ENCODE results near the gene C4orf50.

Gene C4orf50

GRCh38 chr4:5967783-5968182, 50.4 kb downstream of the C4orf50 start:
- Histone ChIP-seq H3K9ac (ENCODE audit: low read length) (no peak overlapping the region), H3K27ac (ENCODE audit: low read length) (no peak overlapping the region), H2AFZ (ENCODE audit: low read depth, low read length) (no peak overlapping the region), H3K79me2 (ENCODE audit: low read length) (no peaks in the 10 kb centered on the region), H3K4me3 (ENCODE audit: low read length) (no peak overlapping the region), H3K36me3 (replicated peaks; ENCODE audit: low read depth, low read length) (no peaks in the 10 kb centered on the region), H4K20me1 (ENCODE audit: insufficient read depth, low read length) (no peaks in the 10 kb centered on the region), H3K27me3 (ENCODE audit: low read depth, low read length) (peaks cover 5% of the 10 kb centered on the region), H3K9me3 (ENCODE audit: insufficient read depth, low read length) (no peaks in the 10 kb centered on the region), H3K4me1 (ENCODE audit: low read length) (peaks cover 10% of the 10 kb centered on the region), H3K4me2 (ENCODE audit: low read length) (peak overlapping the region; percentile 32)
- TF ChIP-seq, protein P1, sequence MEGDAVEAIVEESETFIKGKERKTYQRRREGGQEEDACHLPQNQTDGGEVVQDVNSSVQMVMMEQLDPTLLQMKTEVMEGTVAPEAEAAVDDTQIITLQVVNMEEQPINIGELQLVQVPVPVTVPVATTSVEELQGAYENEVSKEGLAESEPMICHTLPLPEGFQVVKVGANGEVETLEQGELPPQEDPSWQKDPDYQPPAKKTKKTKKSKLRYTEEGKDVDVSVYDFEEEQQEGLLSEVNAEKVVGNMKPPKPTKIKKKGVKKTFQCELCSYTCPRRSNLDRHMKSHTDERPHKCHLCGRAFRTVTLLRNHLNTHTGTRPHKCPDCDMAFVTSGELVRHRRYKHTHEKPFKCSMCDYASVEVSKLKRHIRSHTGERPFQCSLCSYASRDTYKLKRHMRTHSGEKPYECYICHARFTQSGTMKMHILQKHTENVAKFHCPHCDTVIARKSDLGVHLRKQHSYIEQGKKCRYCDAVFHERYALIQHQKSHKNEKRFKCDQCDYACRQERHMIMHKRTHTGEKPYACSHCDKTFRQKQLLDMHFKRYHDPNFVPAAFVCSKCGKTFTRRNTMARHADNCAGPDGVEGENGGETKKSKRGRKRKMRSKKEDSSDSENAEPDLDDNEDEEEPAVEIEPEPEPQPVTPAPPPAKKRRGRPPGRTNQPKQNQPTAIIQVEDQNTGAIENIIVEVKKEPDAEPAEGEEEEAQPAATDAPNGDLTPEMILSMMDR (IDR thresholded peaks at IDR 0.05; ENCODE audit: low read depth, low read length): no peak; the same call in 1 of the 2 replicates
- no peak for TF ChIP-seq EZH2phosphoT487 (IDR thresholded peaks at IDR 0.05; ENCODE audit: low read depth)

DNA sequence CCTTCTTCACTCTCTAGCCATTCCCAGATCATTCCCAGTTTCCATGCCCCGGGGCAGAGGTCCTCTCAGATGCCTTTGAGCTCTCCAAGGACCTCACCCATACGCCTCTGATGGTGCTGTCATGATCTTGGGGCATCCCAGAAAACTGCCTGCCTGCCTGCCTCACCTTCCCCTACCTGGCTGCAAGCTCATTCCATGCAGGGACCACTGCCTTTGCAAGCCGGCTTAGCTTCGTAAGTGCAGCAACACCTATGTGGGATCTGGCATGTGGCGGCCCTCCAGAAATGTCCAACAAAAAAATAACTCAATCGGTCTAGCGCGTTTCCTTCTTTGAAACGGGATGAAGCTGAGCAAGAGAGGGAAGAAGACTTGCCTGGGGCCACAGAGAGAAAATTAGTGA, 53.0 kb downstream of the C4orf50 start:
- no peaks in the 10 kb centered on the region for H3K79me2 ChIP-seq (ENCODE audit: low read length)
- no peaks in the 10 kb centered on the region for H4K20me1 ChIP-seq (ENCODE audit: insufficient read depth, low read length)
- no peak overlapping the region for H2AFZ ChIP-seq (ENCODE audit: low read depth, low read length)
- H3K4me2 ChIP-seq (ENCODE audit: low read length): no peak overlapping the region
- H3K27ac ChIP-seq (ENCODE audit: low read length): no peak overlapping the region
- no peak for TF ChIP-seq EZH2phosphoT487 (IDR thresholded peaks at IDR 0.05; ENCODE audit: low read depth)
- TF ChIP-seq, protein P1 (IDR thresholded peaks at IDR 0.05; ENCODE audit: low read depth, low read length): no peak
- no peak overlapping the region for H3K9ac ChIP-seq (ENCODE audit: low read length)
- no peaks in the 10 kb centered on the region for H3K9me3 ChIP-seq (ENCODE audit: insufficient read depth, low read length)
- peaks cover 10% of the 10 kb centered on the region for H3K4me1 ChIP-seq (ENCODE audit: low read length)
- no peak overlapping the region for H3K4me3 ChIP-seq (ENCODE audit: low read length)
- H3K36me3 ChIP-seq (replicated peaks; ENCODE audit: low read depth, low read length): no peaks in the 10 kb centered on the region
- peaks cover 16% of the 10 kb centered on the region for H3K27me3 ChIP-seq (ENCODE audit: low read depth, low read length)

DNA sequence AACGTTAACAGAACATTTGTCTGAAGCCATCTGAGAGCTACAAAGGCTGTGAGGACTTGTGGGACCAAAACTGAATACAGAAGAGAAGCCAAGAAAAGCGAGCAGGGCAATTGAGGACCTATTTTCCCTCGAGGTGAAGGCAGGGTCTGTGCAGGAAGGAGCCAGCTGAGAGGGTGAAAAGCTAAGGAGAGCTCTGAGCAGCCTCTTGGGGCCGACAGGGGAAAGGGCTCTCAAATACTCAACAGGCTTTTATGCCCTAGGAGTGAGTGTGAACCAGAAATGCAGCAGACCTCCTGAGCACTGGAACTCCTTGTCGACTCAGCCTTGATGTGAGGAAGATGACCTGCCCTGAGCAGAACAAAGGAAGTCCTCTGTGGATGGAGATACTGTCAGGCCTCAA, 54.2 kb downstream of the C4orf50 start:
- Histone ChIP-seq H3K9me3 (ENCODE audit: insufficient read depth, low read length) (no peaks in the 10 kb centered on the region), H3K9ac (ENCODE audit: low read length) (no peak overlapping the region), H3K27me3 (ENCODE audit: low read depth, low read length) (peaks cover 20% of the 10 kb centered on the region), H3K4me1 (ENCODE audit: low read length) (peaks cover 10% of the 10 kb centered on the region), H3K36me3 (replicated peaks; ENCODE audit: low read depth, low read length) (no peaks in the 10 kb centered on the region), H3K79me2 (ENCODE audit: low read length) (no peaks in the 10 kb centered on the region), H4K20me1 (ENCODE audit: insufficient read depth, low read length) (no peaks in the 10 kb centered on the region), H3K4me3 (ENCODE audit: low read length) (no peak overlapping the region), H3K27ac (ENCODE audit: low read length) (no peak overlapping the region), H2AFZ (ENCODE audit: low read depth, low read length) (no peak overlapping the region), H3K4me2 (ENCODE audit: low read length) (no peak overlapping the region)
- no peak for TF ChIP-seq EZH2phosphoT487 (IDR thresholded peaks at IDR 0.05; ENCODE audit: low read depth)
- TF ChIP-seq, protein P1 (IDR thresholded peaks at IDR 0.05; ENCODE audit: low read depth, low read length): no peak

DNA sequence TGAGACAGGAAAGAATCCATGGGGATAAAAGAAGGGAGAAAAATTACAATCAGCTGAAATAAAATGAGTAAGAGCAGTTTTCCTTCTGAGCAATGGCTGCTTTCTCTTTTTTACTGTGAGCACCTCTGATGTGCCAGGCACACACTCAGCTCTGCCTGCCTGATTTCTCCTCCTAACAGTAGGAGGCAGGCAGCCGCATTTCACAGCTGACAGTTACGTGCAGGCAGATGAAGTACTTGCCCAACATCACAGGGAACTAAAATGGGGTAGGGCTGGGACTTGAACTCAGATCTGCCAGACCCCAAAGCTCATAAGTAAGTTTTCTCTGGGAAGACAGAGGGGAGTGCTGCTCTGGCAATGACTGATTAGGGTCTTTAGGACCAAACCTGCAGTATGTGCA, 54.6 kb downstream of the C4orf50 start:
- no peaks in the 10 kb centered on the region for H3K9me3 ChIP-seq (ENCODE audit: insufficient read depth, low read length)
- H3K4me1 ChIP-seq (ENCODE audit: low read length): peaks cover 10% of the 10 kb centered on the region
- H2AFZ ChIP-seq (ENCODE audit: low read depth, low read length): no peak overlapping the region
- H3K79me2 ChIP-seq (ENCODE audit: low read length): no peaks in the 10 kb centered on the region
- H3K27me3 ChIP-seq (ENCODE audit: low read depth, low read length): peaks cover 20% of the 10 kb centered on the region
- no peak overlapping the region for H3K9ac ChIP-seq (ENCODE audit: low read length)
- TF ChIP-seq, protein P1 (IDR thresholded peaks at IDR 0.05; ENCODE audit: low read depth, low read length): no peak
- TF ChIP-seq EZH2phosphoT487 (IDR thresholded peaks at IDR 0.05; ENCODE audit: low read depth): no peak
- no peak overlapping the region for H3K4me2 ChIP-seq (ENCODE audit: low read length)
- H3K4me3 ChIP-seq (ENCODE audit: low read length): no peak overlapping the region
- H4K20me1 ChIP-seq (ENCODE audit: insufficient read depth, low read length): no peaks in the 10 kb centered on the region
- H3K27ac ChIP-seq (ENCODE audit: low read length): no peak overlapping the region
- no peaks in the 10 kb centered on the region for H3K36me3 ChIP-seq (replicated peaks; ENCODE audit: low read depth, low read length)
